GM13977 (cell line): ENCODE measurements around the gene PRSS48.
"Not testable (repeated sequence)": the region's sequence is repeated elsewhere in the genome, so short reads cannot be mapped to it uniquely, and the experiment has no call there.

Experiments
- DNase-seq: peaks from one replicate; pipeline ENCODE4 v3.0.0; 2012; ENCODE audit warnings: low spot score
- in situ Hi-C: fragments of 300-500 bp; cut with MboI; formaldehyde crosslinking; loops from one replicate; pipeline ENCODE4 v1.12.0; 2022; ENCODE audit warnings: low sequenced_read_pairs, low pct_unique_long_range_greater_than_20kb, mixed read lengths, inconsistent platforms; ENCODE audit not compliant: unreplicated experiment
- TF ChIP-seq, protein P1 (sequence below): IDR thresholded peaks from 2 replicates; pipeline ENCODE4 v1.5.1; 2012; ENCODE audit warnings: mild to moderate bottlenecking, control low read depth; ENCODE audit not compliant: insufficient read depth; ENCODE audit errors: extremely low read depth, missing control alignments

The PRSS48 gene

DNA sequence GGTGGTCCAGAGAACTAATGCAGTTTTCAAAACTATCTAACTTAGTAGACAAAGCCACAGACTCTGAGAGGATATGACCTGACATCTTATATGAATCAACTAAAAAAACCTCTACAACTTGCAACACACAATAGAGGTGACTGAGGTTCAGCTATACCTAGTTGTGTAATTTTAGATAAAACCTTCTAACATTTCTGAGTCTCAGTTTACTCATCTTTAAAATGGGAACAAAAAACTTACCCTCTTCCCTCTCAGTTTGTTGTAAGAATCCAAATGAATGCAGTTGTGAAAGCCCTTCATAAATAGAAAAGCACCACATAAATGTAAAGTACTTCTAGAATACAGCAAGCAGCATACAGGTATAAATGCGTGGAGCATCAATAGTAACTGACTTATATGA is 42.5 kb downstream of the PRSS48 start:
- DNase-seq, result no peak
- in situ Hi-C loops, result no loop called here
- TF ChIP-seq, protein P1, sequence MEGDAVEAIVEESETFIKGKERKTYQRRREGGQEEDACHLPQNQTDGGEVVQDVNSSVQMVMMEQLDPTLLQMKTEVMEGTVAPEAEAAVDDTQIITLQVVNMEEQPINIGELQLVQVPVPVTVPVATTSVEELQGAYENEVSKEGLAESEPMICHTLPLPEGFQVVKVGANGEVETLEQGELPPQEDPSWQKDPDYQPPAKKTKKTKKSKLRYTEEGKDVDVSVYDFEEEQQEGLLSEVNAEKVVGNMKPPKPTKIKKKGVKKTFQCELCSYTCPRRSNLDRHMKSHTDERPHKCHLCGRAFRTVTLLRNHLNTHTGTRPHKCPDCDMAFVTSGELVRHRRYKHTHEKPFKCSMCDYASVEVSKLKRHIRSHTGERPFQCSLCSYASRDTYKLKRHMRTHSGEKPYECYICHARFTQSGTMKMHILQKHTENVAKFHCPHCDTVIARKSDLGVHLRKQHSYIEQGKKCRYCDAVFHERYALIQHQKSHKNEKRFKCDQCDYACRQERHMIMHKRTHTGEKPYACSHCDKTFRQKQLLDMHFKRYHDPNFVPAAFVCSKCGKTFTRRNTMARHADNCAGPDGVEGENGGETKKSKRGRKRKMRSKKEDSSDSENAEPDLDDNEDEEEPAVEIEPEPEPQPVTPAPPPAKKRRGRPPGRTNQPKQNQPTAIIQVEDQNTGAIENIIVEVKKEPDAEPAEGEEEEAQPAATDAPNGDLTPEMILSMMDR, result no peak

DNA sequence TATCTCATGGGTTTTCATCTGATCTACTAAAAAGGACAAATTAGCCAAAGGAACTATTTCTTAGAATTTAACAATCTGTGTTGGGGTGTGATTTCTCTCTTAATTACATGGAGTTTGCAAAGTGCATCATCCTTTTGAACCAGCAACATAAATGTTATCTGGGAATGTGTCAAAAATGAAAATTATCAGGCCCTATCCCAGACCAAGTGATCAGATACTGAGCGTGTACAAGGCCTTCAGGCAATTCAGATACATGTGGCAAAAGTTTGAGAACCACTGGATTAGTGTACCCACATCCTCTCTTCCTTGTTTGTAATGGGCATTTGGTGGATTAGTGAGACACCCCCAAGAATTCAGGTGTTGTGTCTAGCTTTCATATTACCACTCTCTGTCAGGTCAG is 44.6 kb downstream of the PRSS48 start:
- DNase-seq, result no peak
- in situ Hi-C loops, result no loop called here

DNA sequence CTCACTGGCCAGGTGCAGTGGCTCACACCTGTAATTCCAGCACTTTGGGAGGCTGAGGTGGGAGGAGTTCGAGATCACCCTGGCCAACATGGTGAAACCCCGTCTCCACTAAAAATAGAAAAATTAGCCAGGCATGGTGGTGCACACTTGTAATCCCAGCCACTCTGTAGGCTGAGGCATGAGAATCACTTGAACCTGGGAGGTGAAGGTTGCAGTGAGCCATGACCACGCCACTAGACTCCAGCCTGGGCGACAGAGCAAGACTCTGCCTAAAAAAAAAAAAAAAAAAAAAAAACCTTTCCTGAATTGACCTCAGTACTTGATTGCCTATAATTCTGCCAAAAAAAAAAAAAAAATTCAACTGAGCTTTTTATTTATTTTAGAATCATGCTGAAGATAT is 45.2 kb downstream of the PRSS48 start:
- DNase-seq, in situ Hi-C loops: not testable (repeated sequence)

More for the DNA sequence above, 44.6 kb downstream of the PRSS48 start:
- TF ChIP-seq, protein P1, result no peak

DNA sequence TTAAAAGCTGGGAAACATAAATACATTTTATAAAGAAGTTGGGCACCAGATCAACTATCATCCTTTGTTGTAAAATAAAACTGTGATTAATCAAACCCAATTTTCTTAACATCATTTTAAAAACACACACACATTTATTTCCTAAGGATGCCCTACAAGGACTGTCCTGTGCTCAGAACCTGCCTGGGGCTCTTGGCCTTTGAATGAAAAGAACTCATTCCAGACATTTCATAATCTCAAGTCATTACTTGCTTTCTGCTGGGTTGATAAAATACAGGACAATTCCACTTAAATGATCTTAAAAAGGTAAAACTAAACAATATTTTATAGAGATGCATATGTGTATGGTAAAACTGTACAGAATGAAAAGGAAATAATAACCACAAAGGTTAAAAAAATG is 45.6 kb downstream of the PRSS48 start:
- TF ChIP-seq, protein P1, result no peak
- DNase-seq, result no peak

DNA sequence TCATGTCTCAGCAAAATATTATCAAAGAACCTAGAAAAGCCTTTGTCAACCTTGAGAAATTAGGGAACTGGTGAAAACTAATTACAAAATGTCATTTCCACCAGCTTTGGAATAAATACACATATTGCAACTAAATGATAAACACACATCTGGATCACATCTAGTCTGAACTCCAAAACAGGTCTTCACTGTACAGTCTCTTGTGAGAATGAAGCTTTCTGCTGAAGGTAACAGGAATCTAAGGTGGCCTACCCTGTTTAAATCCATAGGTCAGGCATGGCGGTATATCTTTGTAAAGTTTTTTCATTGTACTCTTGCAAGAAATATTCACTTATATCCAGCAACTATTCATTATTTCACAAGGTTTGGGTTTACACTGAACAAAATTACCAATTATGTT is 46.7 kb downstream of the PRSS48 start:
- DNase-seq, result no peak
- TF ChIP-seq, protein P1, result no peak
- in situ Hi-C loops, result no loop called here

More for the DNA sequence above, 45.6 kb downstream of the PRSS48 start:
- in situ Hi-C loops, result no loop called here

DNA sequence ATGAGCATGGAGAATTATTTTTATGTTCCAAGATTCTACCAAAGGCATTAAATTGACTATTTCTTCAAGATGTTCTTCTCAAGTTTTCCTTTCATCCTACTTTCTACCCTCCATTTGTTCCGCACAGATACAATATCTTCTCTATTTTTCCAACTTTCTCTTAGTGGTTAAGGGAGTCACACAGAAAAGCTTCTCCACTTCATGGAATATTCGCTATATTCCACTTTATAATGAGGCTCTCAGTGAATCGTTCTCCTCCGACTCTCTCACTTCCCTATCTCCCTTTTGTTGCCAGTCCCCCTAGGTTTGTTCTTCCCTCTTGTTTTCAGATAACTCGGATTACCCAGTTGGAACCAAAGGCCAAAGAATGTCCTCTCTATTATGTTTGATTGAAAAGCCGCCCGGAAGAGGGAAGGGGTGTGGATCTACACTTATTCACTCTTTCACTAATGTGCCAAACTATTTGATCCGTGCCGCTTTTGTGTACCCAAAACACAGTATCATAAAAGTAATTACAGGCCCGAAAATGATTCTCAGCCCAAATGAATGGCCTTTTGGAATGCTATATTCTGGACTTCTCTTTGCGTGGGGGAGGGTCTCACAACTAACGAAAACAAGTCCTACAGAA is 47.3 kb downstream of the PRSS48 start:
- in situ Hi-C loops, result no loop called here
- no peak for DNase-seq
- TF ChIP-seq, protein P1, result no peak

DNA sequence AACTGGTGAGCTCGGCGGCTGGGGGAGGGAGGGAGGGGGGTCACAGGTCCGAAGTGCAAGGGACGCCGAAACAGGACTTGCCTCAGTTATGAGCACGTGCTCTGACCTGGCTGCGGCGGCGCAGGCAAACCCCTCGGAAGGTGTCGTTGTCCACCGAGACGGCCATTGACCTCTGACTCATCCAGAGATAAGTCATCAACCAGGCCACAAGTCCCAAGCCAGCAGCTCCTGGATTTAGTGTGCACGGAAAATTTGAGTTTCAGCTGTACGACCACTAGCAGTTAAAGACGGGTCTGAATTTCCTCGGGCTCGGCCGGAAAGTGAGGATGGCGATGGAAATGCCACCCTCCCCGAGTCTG is 47.8 kb downstream of the PRSS48 start:
- TF ChIP-seq, protein P1, result no peak
- in situ Hi-C loops, result no loop called here
- DNase-seq, result no peak
